ENCODE results near the gene ZNF674.

DNA sequence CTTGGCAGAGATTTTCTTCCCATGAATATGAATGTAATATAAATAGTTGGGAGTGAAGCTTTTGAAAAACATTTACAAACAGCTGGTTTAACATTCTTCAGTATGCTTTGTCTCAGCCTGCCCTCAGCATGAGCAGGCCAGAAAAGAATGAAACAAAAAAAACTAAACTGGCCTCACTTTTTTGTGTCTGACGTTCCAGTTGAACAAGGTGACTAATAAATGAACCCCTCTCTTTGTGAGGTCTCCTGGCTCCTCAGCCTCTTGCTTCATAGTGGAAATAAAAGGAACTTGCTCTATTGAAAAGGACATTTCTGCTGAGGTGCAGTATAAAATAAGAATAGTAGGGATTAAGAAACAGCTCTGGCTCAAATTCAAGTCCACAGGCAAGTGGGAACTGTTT, 37.7 kb upstream of the ZNF674 start:
- TF ChIP-seq POLR2A (IDR thresholded peaks at IDR 0.05; ENCODE audit: extremely low read depth, insufficient read length) (no peak), CTCF (IDR thresholded peaks at IDR 0.05; ENCODE audit: low read depth, low read length) (no peak)
